HG02973 (cell line): ENCODE data around the gene ZNRF2.

ENCODE experiments used
- ATAC-seq: cut with Tn5 transposase; IDR thresholded peaks from one replicate; pipeline ENCODE4 v1.9.1; 2021; ENCODE audit warnings: moderate library complexity; ENCODE audit not compliant: unreplicated experiment

The ZNRF2 gene

GRCh38 chr7:30284298-30285066 lies at the start of gene ZNRF2:
ZNRF2 (plus strand) TSS chr7:30284597; CDS start chr7:30285358, 761 bp downstream.
- ATAC-seq = peak; percentile 84

GRCh38 chr7:30237271-30237695 lies 47.1 kb upstream of the ZNRF2 start:
- ATAC-seq = no peak

- ATAC-seq = peak; percentile 69
Observed at GRCh38 chr7:30238721-30239441, 45.5 kb upstream of the ZNRF2 start.

GRCh38 chr7:30240106-30240800 lies 44.1 kb upstream of the ZNRF2 start:
- no peak for ATAC-seq

GRCh38 chr7:30241767-30242166 lies 42.6 kb upstream of the ZNRF2 start:
- no peak for ATAC-seq

GRCh38 chr7:30244340-30244739 lies 40.1 kb upstream of the ZNRF2 start:
- no peak for ATAC-seq

- no peak for ATAC-seq
Observed at GRCh38 chr7:30245913-30246312, 38.5 kb upstream of the ZNRF2 start.

GRCh38 chr7:30246392-30246791 lies 38.0 kb upstream of the ZNRF2 start:
- no peak for ATAC-seq

GRCh38 chr7:30247541-30248401 lies 36.6 kb upstream of the ZNRF2 start:
- ATAC-seq = no peak

GRCh38 chr7:30249316-30249715 lies 35.1 kb upstream of the ZNRF2 start:
- ATAC-seq = no peak

- no peak for ATAC-seq
Observed at GRCh38 chr7:30249986-30250774, 34.2 kb upstream of the ZNRF2 start.

GRCh38 chr7:30251708-30252329 lies 32.6 kb upstream of the ZNRF2 start:
- no peak for ATAC-seq

- no peak for ATAC-seq
Observed at GRCh38 chr7:30252885-30253795, 31.3 kb upstream of the ZNRF2 start.

- no peak for ATAC-seq
Observed at GRCh38 chr7:30253796-30254165, 30.6 kb upstream of the ZNRF2 start.

GRCh38 chr7:30254248-30254647 lies 30.1 kb upstream of the ZNRF2 start:
- ATAC-seq = no peak

GRCh38 chr7:30254717-30255063 lies 29.7 kb upstream of the ZNRF2 start:
- no peak for ATAC-seq

GRCh38 chr7:30255064-30255769 lies 29.2 kb upstream of the ZNRF2 start:
- ATAC-seq = no peak

- ATAC-seq = no peak
Observed at GRCh38 chr7:30256349-30256858, 28.0 kb upstream of the ZNRF2 start.
